Muscle layer of duodenum (tissue), 2 donors: ENCODE measurements around the gene IBA57.

Experiments used
- H3K27ac ChIP-seq: one replicate; pipeline ENCODE4 v1.7.0; 2013; ENCODE audit warnings: mild to moderate bottlenecking, low read length
- H3K27me3 ChIP-seq: one replicate; pipeline ENCODE4 v1.7.0; 2013; ENCODE audit warnings: low read depth, mild to moderate bottlenecking, control low read depth, low read length
- H3K36me3 ChIP-seq, 2 donors: one replicate each; pipeline ENCODE4 v1.7.0; 2013; ENCODE audit warnings: low read length in 2 of 2, control low read depth in 1 of 2, mild to moderate bottlenecking in 1 of 2; ENCODE audit not compliant: insufficient read depth in 2 of 2, control insufficient read depth in 1 of 2
- H3K4me1 ChIP-seq, 2 donors: one replicate each; pipeline ENCODE4 v1.7.0; 2013; ENCODE audit warnings: low read length in 2 of 2, mild to moderate bottlenecking in 2 of 2, control low read depth in 1 of 2, moderate library complexity in 1 of 2; ENCODE audit not compliant: insufficient read depth in 2 of 2, control insufficient read depth in 1 of 2
- H3K4me3 ChIP-seq, 2 donors: one replicate each; pipeline ENCODE4 v1.7.0; 2013; ENCODE audit warnings: low read length in 2 of 2, low read depth in 1 of 2, mild to moderate bottlenecking in 1 of 2
- H3K9me3 ChIP-seq, 2 donors: one replicate each; pipeline ENCODE4 v1.7.0; 2013; ENCODE audit warnings: low read length in 2 of 2, control low read depth in 1 of 2, mild to moderate bottlenecking in 1 of 2; ENCODE audit not compliant: control insufficient read depth in 1 of 2
- donor health status: healthy.

The IBA57 gene

GRCh38 chr1:228176024-228176395 is 10.4 kb downstream of the IBA57 start:
- Histone ChIP-seq H3K27me3 (no peaks in the 10 kb centered on the region), H3K36me3 (peaks cover 0 to 9% of the 10 kb centered on the region in 2 donors), H3K4me1 (peaks cover 0 to 14% of the 10 kb centered on the region in 2 donors), H3K4me3 (no peak overlapping the region), H3K27ac (no peak overlapping the region), H3K9me3 (no peaks in the 10 kb centered on the region)

- H3K36me3 ChIP-seq: peaks cover 0 to 9% of the 10 kb centered on the region in 2 donors
- no peak overlapping the region for H3K4me3 ChIP-seq
- no peak overlapping the region for H3K27ac ChIP-seq
- peaks cover 0 to 14% of the 10 kb centered on the region in 2 donors for H3K4me1 ChIP-seq
- no peaks in the 10 kb centered on the region for H3K27me3 ChIP-seq
- no peaks in the 10 kb centered on the region for H3K9me3 ChIP-seq
Measured at GRCh38 chr1:228176461-228177182, 11.0 kb downstream of the IBA57 start.

GRCh38 chr1:228177183-228177475 is 11.5 kb downstream of the IBA57 start:
- Histone ChIP-seq H3K27ac (no peak overlapping the region), H3K27me3 (no peaks in the 10 kb centered on the region), H3K4me3 (no peak overlapping the region), H3K36me3 (peaks cover 0 to 9% of the 10 kb centered on the region in 2 donors), H3K9me3 (no peaks in the 10 kb centered on the region), H3K4me1 (peaks cover 0 to 14% of the 10 kb centered on the region in 2 donors)

GRCh38 chr1:228177721-228178710 is 12.4 kb downstream of the IBA57 start:
- H3K4me1 ChIP-seq: peaks cover 0 to 14% of the 10 kb centered on the region in 2 donors
- no peak overlapping the region for H3K4me3 ChIP-seq
- no peaks in the 10 kb centered on the region for H3K9me3 ChIP-seq
- H3K27me3 ChIP-seq: no peaks in the 10 kb centered on the region
- H3K36me3 ChIP-seq: peaks cover 0 to 9% of the 10 kb centered on the region in 2 donors
- no peak overlapping the region for H3K27ac ChIP-seq

- Histone ChIP-seq H3K27ac (peak overlapping the region; percentile 16), H3K27me3 (no peaks in the 10 kb centered on the region), H3K36me3 (peaks cover 0 to 9% of the 10 kb centered on the region in 2 donors), H3K4me3 (no peak overlapping the region), H3K9me3 (no peaks in the 10 kb centered on the region), H3K4me1 (peaks cover 0 to 14% of the 10 kb centered on the region in 2 donors)
Measured at GRCh38 chr1:228178737-228179684, 13.4 kb downstream of the IBA57 start.

- Histone ChIP-seq H3K27me3 (no peaks in the 10 kb centered on the region), H3K4me3 (no peak overlapping the region), H3K36me3 (peaks cover 0 to 4% of the 10 kb centered on the region in 2 donors), H3K4me1 (peaks cover 0 to 10% of the 10 kb centered on the region in 2 donors), H3K9me3 (no peaks in the 10 kb centered on the region), H3K27ac (no peak overlapping the region)
Measured at GRCh38 chr1:228180271-228180958, 14.8 kb downstream of the IBA57 start.

- Histone ChIP-seq H3K27me3 (no peaks in the 10 kb centered on the region), H3K4me1 (peaks cover 0 to 8% of the 10 kb centered on the region in 2 donors), H3K27ac (no peak overlapping the region), H3K36me3 (no peaks in the 10 kb centered on the region), H3K9me3 (no peaks in the 10 kb centered on the region), H3K4me3 (no peak overlapping the region)
Measured at GRCh38 chr1:228180959-228181644, 15.5 kb downstream of the IBA57 start.

- H3K4me3 ChIP-seq: no peak overlapping the region
- H3K27ac ChIP-seq: no peak overlapping the region
- no peaks in the 10 kb centered on the region for H3K27me3 ChIP-seq
- H3K9me3 ChIP-seq: no peaks in the 10 kb centered on the region
- H3K4me1 ChIP-seq: peaks cover 0 to 7% of the 10 kb centered on the region in 2 donors
- no peaks in the 10 kb centered on the region for H3K36me3 ChIP-seq
Measured at GRCh38 chr1:228181645-228182034, 16.0 kb downstream of the IBA57 start.

- peaks cover 0 to 4% of the 10 kb centered on the region in 2 donors for H3K4me1 ChIP-seq
- no peaks in the 10 kb centered on the region for H3K9me3 ChIP-seq
- no peaks in the 10 kb centered on the region for H3K27me3 ChIP-seq
- no peak overlapping the region for H3K4me3 ChIP-seq
- no peaks in the 10 kb centered on the region for H3K36me3 ChIP-seq
- H3K27ac ChIP-seq: no peak overlapping the region
Measured at GRCh38 chr1:228182296-228183030, 16.9 kb downstream of the IBA57 start.
